Fibroblast of lung (primary cell): ENCODE measurements around the gene DISP3. TPM values are rescaled to one million over a fixed set of nuclear protein-coding genes. Genes with fewer than 3 reads are reported as not detected.

Experiments used
- DNase-seq, 2 donors: peaks; one replicate each; pipeline versions ENCODE4 v3.0.0 to v3.0.0-alpha.2; 2010; ENCODE audit warnings: low read depth in 2 of 2
- H2AFZ ChIP-seq: 2 replicates; pipeline ENCODE4 v1.5.1; 2012; ENCODE audit warnings: low read length, control low read depth, inconsistent platforms
- H3K27ac ChIP-seq: 2 replicates; pipeline ENCODE4 v1.5.1; 2011; ENCODE audit warnings: low read length, control low read depth; ENCODE audit not compliant: insufficient read depth
- H3K27me3 ChIP-seq: 2 replicates; pipeline ENCODE4 v1.5.1; 2011; ENCODE audit warnings: mild to moderate bottlenecking, low read length; ENCODE audit not compliant: control insufficient read depth, insufficient read depth
- H3K36me3 ChIP-seq: 2 replicates; pipeline ENCODE4 v1.5.1; 2011; ENCODE audit warnings: low read length; ENCODE audit not compliant: control insufficient read depth, insufficient read depth
- H3K4me1 ChIP-seq: 2 replicates; pipeline ENCODE4 v1.5.1; 2011; ENCODE audit warnings: low read length; ENCODE audit not compliant: control insufficient read depth, insufficient read depth; ENCODE audit errors: extremely low read depth
- H3K4me2 ChIP-seq: 2 replicates; pipeline ENCODE4 v1.5.1; 2011; ENCODE audit warnings: low read length, control low read depth; ENCODE audit not compliant: insufficient read depth; ENCODE audit errors: extremely low read depth
- H3K4me3 ChIP-seq, 4 experiments: fragments of 200-600 bp in 1 of 4; sonication (generic) in 1 of 4; replicated peaks in 1 of 4; 2 replicates each; pipeline ENCODE4 v1.5.1; 2011 to 2016; ENCODE audit warnings: low read length in 4 of 4, low read depth in 3 of 4, mild to moderate bottlenecking in 3 of 4, control low read depth in 2 of 4, inconsistent platforms in 1 of 4, mixed read lengths in 1 of 4; ENCODE audit not compliant: insufficient read depth in 1 of 4; ENCODE audit errors: control extremely low read depth in 1 of 4
- H3K79me2 ChIP-seq: 2 replicates; pipeline ENCODE4 v1.5.1; 2012; ENCODE audit warnings: mild to moderate bottlenecking, low read length, inconsistent platforms; ENCODE audit not compliant: control insufficient read depth, insufficient read depth
- H3K9ac ChIP-seq: 2 replicates; pipeline ENCODE4 v1.5.1; 2011; ENCODE audit warnings: mild to moderate bottlenecking, low read length, control low read depth; ENCODE audit not compliant: insufficient read depth
- H3K9me3 ChIP-seq: 2 replicates; pipeline ENCODE4 v1.5.1; 2012; ENCODE audit warnings: low read depth, low read length; ENCODE audit not compliant: control insufficient read depth, insufficient read depth
- H4K20me1 ChIP-seq: 2 replicates; pipeline ENCODE4 v1.5.1; 2011; ENCODE audit warnings: low read length; ENCODE audit not compliant: control insufficient read depth, insufficient read depth; ENCODE audit errors: extremely low read depth
- CTCF ChIP-seq, 2 donors: IDR thresholded peaks in 1 of 2; conservative IDR thresholded peaks in 1 of 2; 1 replicate in 1 of 2; 2 replicates in 1 of 2; pipeline ENCODE4 v1.5.1; 2011 to 2012; ENCODE audit warnings: low read length in 2 of 2, control low read depth in 1 of 2, inconsistent platforms in 1 of 2, low read depth in 1 of 2, mild to moderate bottlenecking in 1 of 2
- EZH2 ChIP-seq: IDR thresholded peaks from 2 replicates; pipeline ENCODE4 v1.5.1; 2012; ENCODE audit warnings: low read length, control low read depth, mild to moderate bottlenecking; ENCODE audit errors: missing control alignments
- polyA plus RNA-seq, 2 donors: library from polyadenylated mRNA; depleted of rRNA in 1 of 2; stranded (reverse) in 1 of 2; unstranded in 1 of 2; fragments of >200 nt; gene quantifications; 2 replicates each; pipeline ENCODE4 v1.2.1, GENCODE V29; 2011 to 2012; ENCODE audit warnings: missing spikeins in 1 of 2
- total RNA-seq: library from RNA; depleted of rRNA; stranded (reverse); fragments of >200 nt; gene quantifications from 2 replicates; pipeline ENCODE4 v1.2.1, GENCODE V29; 2014

The DISP3 gene
- total and polyA plus RNA-seq, 2 donors (not counting 1 experiment from before 2014, with no cell fraction given): 0.02 TPM; not detected in 1

- Histone ChIP-seq H3K79me2 (no peaks in the 10 kb centered on the region), H3K4me1 (no peaks in the 10 kb centered on the region), H3K36me3 (no peaks in the 10 kb centered on the region), H4K20me1 (no peaks in the 10 kb centered on the region), H3K9ac (no peak overlapping the region), H3K27ac (no peak overlapping the region), H3K9me3 (no peaks in the 10 kb centered on the region), H3K4me2 (no peak overlapping the region), H3K4me3 (no peak overlapping the region), H3K27me3 (no peaks in the 10 kb centered on the region), H2AFZ (no peak overlapping the region)
- TF ChIP-seq CTCF (conservative IDR thresholded peaks at IDR 0.05 in 1 of 2, IDR thresholded peaks at IDR 0.05 in 1 of 2; ENCODE audit: low read depth in 1 of 2, low read length in 2 of 2) (no peak), EZH2 (no peak)
- no peak for DNase-seq
These were observed 9.3 kb downstream of the DISP3 start for GRCh38 chr1:11488201-11488770.

GRCh38 chr1:11488966-11489625 is 10.1 kb downstream of the DISP3 start:
- Histone ChIP-seq H3K4me1 (no peaks in the 10 kb centered on the region), H3K79me2 (no peaks in the 10 kb centered on the region), H3K9me3 (no peaks in the 10 kb centered on the region), H3K9ac (no peak overlapping the region), H4K20me1 (no peaks in the 10 kb centered on the region), H3K4me2 (no peak overlapping the region), H3K27ac (no peak overlapping the region), H3K4me3 (no peak overlapping the region), H3K36me3 (no peaks in the 10 kb centered on the region), H3K27me3 (no peaks in the 10 kb centered on the region), H2AFZ (no peak overlapping the region)
- no peak for DNase-seq
- no peak for TF ChIP-seq CTCF (conservative IDR thresholded peaks at IDR 0.05 in 1 of 2, IDR thresholded peaks at IDR 0.05 in 1 of 2; ENCODE audit: low read depth in 1 of 2, low read length in 2 of 2)
- no peak for TF ChIP-seq EZH2

- H3K36me3 ChIP-seq: no peaks in the 10 kb centered on the region
- no peak overlapping the region for H3K4me3 ChIP-seq
- H3K79me2 ChIP-seq: no peaks in the 10 kb centered on the region
- no peak overlapping the region for H3K27ac ChIP-seq
- H3K27me3 ChIP-seq: no peaks in the 10 kb centered on the region
- no peak overlapping the region for H3K4me2 ChIP-seq
- H3K9me3 ChIP-seq: no peaks in the 10 kb centered on the region
- H3K9ac ChIP-seq: no peak overlapping the region
- H2AFZ ChIP-seq: no peak overlapping the region
- no peaks in the 10 kb centered on the region for H4K20me1 ChIP-seq
- TF ChIP-seq EZH2 (no peak), CTCF (conservative IDR thresholded peaks at IDR 0.05 in 1 of 2, IDR thresholded peaks at IDR 0.05 in 1 of 2; ENCODE audit: low read depth in 1 of 2, low read length in 2 of 2) (no peak)
- DNase-seq: no peak
- H3K4me1 ChIP-seq: no peaks in the 10 kb centered on the region
These were observed 13.3 kb downstream of the DISP3 start for GRCh38 chr1:11492235-11492634.
